ENCODE results near the gene SYT2.
"Not testable (repeated sequence)": the region's sequence is repeated elsewhere in the genome, so short reads cannot be mapped to it uniquely, and the experiment has no call there.

SYT2 gene

DNA sequence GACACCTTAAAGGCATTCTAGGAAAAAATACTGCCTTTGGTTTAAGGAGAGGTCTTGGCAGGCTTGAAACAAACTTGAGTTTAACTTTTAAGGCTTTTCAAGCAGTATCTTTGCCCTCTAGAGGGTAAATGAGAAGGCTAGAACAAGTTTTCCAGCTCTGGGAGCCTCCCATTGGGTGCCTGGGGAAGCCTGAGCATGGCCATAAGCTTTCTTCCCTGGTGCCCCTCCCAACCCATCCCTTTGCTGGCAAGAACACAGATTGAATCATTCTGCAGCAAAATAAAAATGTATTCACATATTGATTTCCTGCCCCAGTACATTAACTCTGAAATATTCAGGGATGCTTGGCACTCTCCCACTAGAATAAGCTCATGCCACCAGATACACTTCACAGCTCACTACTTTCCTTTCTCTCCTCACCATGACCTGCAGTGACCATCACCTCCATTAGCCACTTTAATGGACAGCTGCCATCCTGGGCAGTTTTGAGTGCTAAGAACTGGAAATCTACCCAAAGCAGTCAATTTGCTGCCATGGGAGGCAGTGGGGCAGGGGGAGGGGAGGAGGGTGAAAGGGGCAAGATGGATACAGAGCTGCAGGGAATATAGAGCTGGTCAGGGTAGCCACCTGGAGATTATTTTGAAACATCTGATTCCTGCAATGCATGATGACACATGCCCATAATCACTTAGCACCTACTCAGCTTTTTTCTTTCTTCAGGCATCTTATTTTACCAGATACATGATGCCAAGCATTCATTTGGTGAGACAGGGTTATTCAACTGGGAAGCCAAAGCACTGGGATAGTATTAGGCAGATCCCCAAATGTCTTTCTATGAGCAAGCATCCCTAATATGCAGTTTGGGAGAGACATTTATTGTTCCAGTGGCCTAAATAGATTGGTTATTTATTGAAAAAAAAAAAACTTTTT lies 140.6 kb downstream of the SYT2 start:
- DNase-seq (ENCODE audit: low spot score): peak; percentile 47

DNA sequence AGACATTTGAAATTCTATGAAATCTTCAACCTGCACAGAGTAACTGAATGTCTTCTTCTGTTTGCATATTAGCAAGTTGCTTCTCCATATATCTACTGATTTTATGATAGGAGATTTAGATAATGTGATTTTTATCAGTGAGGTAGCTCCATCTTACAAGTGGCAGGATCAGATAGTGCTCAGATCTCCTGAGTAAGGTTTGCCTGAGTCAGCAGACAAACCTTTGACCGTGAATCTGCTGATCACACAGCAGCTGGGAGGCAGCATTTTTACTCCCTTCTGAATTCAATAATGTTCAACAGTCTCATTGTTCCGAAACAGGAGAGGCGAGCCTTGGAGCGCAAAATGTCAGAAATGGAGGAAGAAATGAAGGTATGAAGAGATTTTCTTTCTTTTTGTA lies 141.4 kb downstream of the SYT2 start:
- DNase-seq (ENCODE audit: low spot score): peak; percentile 24

DNA sequence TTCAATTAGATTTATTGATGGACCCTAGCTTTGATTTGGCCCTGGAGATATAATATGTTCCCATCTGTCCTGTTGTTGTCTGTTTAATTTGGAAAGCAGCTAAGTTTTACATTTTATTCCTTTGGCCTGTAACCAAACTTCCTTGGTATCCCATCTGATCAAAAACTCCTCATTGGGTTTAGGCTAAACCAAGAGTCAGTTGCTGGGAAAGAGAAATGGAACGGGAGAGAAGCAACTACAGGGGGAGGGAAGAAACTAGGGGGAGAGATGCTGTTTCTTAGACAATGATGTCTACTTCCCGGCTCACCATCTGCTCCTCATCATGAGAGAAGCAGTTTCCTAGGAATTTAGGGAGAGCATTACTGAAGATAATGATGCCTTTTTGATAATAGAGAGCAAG lies 141.8 kb downstream of the SYT2 start:
- DNase-seq (ENCODE audit: low spot score): no peak

DNA sequence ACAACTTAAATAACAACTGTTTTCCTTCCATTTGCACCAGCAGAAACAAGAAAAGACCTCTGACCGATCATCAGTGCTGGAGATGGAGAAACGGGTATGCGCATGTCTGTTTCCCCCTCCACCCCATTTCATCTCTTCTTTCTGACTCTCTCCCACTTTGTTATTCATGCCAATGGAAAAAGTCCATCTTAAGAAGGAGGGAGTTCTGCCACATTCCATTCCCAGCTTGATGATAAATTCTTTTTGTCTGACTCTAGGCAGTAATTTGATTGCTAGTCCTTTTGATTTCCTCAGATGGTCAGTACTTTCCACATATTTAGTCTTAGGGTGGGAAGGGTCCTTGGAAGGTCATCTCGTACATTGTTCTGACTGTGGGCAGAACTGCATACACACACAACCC lies 142.5 kb downstream of the SYT2 start:
- peak; percentile 31 for DNase-seq (ENCODE audit: low spot score)

DNA sequence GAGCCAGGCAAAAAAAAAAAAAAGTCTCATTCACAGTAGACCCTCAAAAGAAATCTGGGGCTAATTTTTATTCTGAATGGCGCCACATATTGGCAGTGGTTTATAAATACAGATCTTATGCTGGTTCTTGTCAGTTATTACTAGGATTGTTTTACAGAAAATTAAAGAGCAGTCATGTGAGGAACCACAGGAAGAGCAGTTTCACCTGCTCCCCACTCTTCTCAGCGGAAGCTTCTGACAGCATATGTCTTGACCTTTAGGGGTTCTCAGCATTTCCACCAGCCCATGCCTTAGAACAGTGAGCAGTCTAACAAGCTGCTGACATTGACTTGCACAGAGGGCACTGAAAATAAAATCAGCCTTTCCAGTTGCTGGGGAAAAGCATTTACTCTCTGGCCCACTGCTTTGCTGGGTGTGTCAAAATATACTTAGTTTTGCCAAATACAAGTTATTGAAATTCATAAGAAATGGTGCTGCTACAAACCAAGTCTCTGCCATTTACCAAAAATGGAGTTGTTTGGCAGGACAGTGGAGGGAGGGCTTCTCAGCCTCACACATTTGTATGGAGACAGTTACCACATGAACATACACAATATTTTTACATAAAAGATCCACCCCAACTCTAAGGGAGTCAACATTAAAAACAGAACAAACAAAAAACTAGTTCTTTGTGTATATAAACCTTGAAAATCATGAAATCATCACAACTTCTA lies 144.2 kb downstream of the SYT2 start:
- no peak for DNase-seq (ENCODE audit: low spot score)

DNA sequence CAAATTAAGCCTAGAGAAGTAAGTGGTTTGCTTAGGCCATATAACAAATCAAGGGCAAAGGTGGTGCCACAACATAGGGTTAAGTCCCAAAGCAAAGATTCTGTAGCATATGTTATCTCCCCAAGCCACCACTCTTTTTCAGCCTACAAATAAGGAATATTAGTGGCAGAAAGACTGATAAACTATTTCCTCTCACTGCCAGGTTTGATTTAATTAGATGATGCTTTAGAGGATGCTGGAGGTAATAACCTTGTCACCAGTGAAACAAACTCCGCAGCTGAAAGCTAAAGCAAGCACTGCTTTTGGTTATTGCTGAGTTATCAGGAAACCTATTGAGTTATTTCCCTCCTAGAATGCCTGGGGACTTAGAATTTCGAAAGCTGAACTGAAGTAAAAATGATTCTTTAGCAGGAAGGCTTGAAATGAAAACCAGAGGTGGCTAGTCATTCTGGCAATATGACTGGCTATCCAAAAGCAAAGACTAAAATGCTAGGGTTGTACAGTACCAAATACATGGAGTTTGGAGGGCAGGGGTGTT lies 145.2 kb downstream of the SYT2 start:
- no peak for DNase-seq (ENCODE audit: low spot score)

DNA sequence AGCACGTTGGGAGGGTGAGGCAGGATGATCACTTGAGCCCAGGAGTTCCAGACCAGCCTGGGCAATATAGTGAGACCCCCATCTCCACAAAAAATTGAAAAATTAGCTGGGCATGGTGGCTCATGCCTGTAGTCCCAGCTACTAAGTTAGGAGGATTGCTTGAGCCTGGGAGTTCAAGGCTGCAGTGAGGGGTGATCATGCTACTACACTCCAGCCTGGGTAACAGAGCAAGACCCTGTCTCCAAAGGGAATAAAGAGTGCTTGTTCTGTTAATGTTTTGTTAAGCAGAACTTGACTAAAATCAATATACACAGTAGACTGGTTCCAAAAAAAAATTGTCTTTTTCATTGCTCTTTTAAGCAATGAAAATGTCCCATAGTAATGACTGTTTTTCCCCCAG lies 146.4 kb downstream of the SYT2 start:
- no peak for DNase-seq (ENCODE audit: low spot score)

DNA sequence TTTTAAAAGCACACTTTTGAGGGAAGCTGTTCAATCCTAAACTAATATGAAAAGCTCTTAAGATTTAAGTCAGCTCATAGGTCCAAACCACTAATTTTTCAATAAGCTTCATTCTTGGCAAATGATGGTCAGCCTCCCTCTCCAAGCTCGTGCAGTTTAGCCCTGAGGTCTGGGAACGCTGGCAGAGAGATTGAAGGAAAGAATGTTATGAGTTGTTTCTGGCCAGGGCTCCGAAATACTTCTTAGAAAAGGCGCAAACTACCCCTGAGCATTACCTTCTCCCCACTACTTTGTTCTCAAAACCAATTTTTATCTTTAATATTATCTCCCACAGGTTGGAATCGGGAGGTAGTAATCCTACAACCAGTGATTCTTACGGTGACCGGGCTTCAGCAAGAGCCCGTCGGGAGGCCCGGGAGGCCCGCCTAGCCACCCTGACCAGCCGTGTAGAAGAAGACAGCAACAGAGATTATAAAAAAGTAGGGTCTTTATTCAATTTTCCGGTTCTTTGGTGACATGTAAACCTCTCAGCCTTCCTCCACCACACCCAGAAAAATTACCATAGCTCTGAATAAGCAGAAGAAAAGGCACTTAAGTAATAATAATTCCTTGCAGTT lies 147.7 kb downstream of the SYT2 start:
- no peak for DNase-seq (ENCODE audit: low spot score)

DNA sequence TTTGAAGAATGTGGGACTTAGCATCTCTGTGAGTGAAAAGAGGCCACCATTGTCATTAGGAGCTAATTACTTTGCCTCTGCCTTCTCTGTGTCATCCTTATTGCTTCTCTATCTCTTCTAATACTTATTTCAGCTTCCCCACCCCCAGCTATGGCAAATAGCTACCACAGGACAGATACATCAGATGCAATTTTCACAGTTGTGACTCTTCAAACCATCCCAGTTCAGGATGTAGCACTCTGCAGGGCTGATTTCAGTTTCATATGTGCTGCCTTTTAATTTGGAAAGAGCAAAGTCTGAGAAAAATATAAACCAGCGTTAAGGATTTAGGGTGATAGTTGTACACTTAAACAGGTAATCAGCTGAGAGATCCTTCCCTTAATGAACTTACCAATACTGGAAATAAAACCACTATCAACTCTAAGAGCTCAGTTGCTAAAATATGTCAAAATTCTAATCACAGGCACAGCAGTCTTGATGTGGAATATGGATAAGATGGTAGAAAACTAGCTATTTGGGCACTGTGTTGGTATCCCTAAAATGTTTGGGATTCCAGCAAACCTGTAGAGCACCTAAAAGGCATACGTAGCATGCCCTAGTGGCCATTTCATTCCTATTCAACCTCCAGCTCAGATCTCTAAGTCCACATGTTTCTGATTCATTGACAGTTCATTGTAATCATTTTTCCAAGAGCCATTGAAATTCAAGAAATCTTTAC lies 148.4 kb downstream of the SYT2 start:
- DNase-seq (ENCODE audit: low spot score): no peak

DNA sequence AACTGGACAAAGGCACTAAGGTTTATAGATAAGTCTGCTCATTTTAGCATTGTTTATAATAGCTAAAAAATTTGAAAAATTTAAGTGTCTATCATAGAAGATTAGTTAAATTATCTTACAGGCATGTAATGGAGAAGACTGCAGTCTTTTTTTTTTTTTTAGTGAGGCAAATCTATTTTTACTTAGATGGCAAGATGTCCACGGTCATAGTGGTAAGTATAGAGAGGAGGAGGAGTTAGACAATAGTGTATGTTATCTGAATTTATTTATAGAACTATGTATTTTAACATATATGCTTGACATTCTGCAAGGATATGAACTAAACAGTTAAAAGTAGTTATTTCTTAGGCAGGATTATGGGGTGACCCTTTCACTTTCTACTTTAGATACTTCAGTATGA lies 149.0 kb downstream of the SYT2 start:
- DNase-seq (ENCODE audit: low spot score): no peak

DNA sequence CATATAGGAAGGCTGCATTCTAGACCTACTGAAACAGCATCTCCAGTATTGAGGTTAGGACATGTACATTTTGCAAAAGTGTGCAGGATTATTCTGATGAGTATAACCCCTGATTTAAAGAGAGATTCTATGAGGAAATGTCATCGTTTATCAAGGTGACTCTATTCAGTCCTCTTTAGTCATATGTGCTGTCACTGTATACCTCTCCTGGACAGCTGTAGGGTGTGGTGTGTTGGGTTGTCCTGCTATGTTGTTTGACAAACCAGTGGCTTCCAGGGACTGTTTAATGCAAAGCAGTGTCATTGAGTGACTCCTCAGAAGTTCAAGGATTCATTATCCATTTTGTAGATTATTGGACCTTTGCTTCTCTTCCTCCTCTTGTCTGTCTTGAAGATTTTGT lies 152.6 kb downstream of the SYT2 start:
- DNase-seq (ENCODE audit: low spot score): not testable (repeated sequence)

DNA sequence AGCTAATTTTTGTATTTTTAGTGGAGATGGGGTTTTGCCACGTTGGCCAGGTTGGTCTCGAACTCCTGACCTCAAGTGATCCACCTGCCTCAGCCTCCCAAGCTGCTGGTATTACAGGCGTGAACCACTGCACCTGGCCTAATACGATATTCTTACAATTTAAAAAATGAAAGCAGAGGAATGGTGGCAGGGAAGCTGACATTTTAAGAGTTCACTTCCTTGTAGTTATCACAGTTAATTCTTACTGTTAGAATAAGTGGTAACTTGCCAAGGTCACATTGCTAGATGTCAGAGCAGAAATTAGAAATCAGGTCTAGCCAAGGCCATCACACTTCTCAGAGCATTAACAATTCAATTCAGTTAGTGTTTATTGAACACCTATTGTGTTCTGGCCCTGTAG lies 154.2 kb downstream of the SYT2 start:
- not testable (repeated sequence) for DNase-seq (ENCODE audit: low spot score)

DNA sequence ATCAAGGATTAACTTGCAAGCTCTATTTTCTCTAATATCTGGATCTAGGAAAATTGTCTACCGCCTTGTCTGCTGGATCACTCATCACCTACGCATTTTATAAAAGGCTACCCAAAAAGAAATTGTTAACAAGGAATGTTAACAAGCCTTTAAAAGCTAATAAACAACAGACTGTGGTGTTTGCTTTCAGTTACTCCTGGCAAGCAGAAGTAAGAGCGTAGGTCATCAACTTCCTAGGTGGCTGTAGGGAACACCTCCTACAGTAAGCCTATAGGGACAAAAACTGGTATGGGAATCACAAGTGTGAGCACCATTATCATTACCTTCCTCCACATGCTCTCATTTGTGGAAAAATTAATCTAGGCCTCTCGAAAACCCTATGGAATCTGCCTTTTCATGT lies 155.6 kb downstream of the SYT2 start:
- DNase-seq (ENCODE audit: low spot score): not testable (repeated sequence)

DNA sequence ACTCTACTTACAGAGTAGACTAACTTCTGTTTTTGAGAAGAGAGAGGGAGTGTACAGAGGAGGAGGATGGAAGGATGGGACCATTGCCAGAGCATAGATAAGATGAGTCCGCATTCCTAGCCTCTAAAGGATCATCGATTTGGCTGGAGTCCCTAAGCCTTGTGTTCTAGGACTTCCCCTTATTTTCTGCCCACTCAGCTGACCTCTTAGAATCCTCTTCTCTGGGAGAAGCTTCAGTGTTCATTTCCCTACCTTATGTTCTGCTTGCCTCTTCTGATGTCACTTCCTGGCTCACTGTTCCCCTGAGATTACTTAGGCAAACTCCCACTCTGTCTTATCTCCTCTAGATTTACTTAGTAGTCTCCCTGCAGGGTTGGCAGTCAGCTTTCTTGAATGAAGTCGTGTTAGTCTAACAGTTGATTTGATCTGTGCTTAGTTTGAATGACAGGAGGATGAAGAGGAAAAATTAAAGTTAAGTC lies 156.7 kb downstream of the SYT2 start:
- DNase-seq (ENCODE audit: low spot score): no peak

DNA sequence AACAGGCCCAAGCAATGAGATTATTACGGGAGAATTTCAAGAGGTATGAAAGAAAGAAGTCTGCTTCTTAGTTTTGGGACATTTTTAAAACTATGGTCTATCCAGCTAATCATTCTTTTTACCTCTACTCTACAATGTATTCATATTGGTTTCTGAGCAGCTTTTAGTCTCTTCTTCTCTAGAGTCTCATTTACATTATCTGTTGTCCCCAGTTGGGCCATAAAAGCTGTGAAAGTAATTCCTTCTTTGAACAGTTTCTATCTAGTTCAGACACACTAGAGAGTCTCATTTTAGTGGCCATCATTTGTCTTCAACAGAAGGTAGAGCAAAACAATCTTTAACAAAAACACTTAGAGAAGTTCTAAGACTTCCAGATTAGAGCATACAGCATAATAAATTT lies 157.2 kb downstream of the SYT2 start:
- DNase-seq (ENCODE audit: low spot score): not testable (repeated sequence)

DNA sequence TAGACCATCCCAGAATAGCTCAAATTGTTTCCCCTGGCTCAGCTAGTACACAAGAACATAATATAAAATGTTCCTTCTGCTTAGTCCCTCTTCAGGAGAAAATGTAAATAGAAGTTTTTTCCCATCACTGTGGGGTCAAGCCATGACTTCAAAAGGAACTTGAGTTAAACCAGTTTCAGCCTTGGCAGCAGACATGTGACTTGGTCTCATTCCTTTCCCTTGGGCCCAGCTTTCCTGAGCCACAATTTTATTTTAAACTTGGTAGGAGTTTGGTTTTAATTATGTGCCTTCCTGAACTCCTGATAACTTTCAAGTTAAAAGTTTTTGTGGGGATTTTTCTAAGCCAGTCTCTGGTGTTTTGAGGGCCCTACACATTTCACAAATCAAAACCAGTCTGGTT lies 157.6 kb downstream of the SYT2 start:
- not testable (repeated sequence) for DNase-seq (ENCODE audit: low spot score)

DNA sequence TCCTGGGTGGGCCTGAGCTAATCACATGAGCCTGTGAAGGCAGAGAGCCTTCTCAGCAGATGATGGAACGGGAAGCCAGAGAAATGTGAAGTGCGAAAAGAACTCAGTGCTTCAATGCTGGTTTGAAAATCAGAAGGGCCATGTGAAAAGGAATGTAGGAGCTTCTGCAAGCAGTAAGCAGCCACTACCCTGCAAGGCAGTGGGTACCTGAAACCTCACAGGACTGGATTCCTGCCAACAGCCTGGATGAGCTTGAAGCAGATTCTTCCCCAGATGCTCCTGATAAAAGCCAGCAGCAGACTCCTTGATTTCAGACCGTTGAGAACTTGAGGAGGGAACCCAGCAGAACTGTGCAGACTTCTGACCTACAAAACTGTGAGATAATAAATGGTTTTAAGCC lies 158.6 kb downstream of the SYT2 start:
- DNase-seq (ENCODE audit: low spot score): no peak

DNA sequence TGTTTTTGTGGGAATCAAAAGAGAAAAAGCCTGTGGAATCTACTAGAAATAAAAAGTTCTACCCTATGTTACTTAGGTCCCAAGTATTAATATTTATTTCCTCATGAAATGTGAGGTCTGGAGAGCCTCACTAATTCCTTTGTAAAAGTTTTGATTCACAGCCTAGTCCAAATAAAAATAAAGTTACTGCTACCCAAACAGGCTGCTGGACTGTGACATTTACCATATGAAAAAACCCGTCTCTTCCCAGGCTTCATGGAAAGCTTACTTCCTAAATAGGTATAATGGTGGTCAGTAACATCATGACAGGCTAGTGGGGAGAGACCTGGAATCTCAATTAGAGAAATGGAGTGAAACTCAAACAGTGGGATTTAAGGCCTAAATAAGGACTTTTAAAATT lies 160.2 kb downstream of the SYT2 start:
- not testable (repeated sequence) for DNase-seq (ENCODE audit: low spot score)

DNA sequence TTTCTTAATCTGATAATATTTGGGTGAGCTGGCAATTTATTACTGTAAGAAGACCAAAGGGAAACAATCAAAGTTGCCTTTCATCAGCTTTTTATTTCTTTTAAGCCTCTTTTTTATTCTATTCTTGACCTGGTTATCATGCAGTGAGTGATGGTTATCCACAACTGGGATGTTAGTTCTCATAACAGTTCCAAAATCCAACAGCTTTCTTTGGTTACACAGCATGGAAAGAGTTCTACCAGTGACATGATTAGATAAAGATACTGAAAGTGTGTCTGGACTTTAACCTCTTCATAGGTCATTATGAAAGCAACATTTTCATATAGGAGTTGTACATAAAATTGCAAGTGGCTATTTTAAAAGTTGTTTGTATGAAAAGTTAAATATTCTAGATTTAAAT lies 163.0 kb downstream of the SYT2 start:
- DNase-seq (ENCODE audit: low spot score): no peak

DNA sequence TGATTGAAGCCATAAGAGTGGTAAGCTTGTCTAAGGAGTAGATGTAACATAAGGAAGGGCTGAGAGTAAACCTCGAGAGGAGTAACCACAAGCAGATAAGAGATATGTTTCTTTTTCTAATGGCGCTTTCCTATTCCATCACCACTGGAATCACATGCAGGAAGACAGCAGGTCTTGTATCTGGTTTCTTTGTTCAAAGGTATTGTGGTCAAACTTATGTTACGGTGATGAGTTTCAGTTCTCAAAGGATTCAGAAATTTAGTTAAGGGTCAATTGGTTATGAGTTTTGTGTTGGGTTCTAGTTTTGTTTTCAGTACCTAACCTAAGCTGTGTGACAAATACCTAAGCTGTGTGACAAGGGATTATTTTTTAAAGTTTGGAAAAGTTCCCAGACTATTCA lies 163.5 kb downstream of the SYT2 start:
- DNase-seq (ENCODE audit: low spot score): not testable (repeated sequence)

DNA sequence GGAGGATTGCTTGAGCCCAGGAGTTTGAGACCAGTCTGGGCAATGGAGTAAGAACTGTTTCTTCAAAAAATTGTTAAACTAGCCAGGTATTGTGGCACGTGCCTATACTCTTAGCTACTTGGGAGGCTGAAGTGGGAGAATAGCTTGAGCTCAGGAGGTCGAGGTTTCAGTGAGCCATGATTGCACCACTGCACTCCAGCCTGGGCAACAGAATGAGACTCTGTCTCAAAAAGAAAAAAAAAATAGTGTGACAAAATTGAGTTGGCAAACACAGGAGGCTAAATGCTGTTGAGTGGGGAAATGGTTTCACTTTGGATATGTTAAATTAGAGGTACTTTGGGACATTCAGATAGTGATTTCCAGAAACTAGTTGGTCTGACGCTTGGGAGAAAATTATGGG lies 163.9 kb downstream of the SYT2 start:
- not testable (repeated sequence) for DNase-seq (ENCODE audit: low spot score)
